Prostate gland (tissue), 2 donors: ENCODE data around the gene ZNF440. TPM values are rescaled to one million over a fixed set of nuclear protein-coding genes. Genes with fewer than 3 reads are reported as not detected.
A peak's percentile ranks its signal among the peaks of the same experiment; 100 is the strongest.

Experiments
- DNase-seq: peaks from one replicate; pipeline ENCODE4 v3.0.0-alpha.2; 2019; ENCODE audit warnings: low spot score
- H3K27ac ChIP-seq, 2 donors: fragments of 200-600 bp; sonication (generic); 2 replicates each; pipeline ENCODE4 v1.5.1; 2017 to 2019
- H3K27me3 ChIP-seq: fragments of 200-600 bp; sonication (generic); replicated peaks from 2 replicates; pipeline ENCODE4 v1.5.1; 2019; ENCODE audit not compliant: insufficient read depth
- H3K36me3 ChIP-seq, 2 donors: fragments of 200-600 bp; sonication (generic); 1 replicate in 1 of 2; 2 replicates in 1 of 2; pipeline versions ENCODE4 v1.5.1 to v1.8.1; 2017 to 2019
- H3K4me1 ChIP-seq: fragments of 200-600 bp; sonication (generic); replicated peaks from 2 replicates; pipeline ENCODE4 v1.5.1; 2019
- H3K4me3 ChIP-seq, 2 donors: fragments of 200-600 bp; sonication (generic); 2 replicates each; pipeline ENCODE4 v1.5.1; 2017 to 2019
- H3K9me3 ChIP-seq: fragments of 200-600 bp; sonication (generic); 2 replicates; pipeline ENCODE4 v1.5.1; 2017
- CTCF ChIP-seq, 4 experiments: fragments of 200-600 bp in 2 of 4; fragments of 450-650 bp in 2 of 4; sonication (generic) in 2 of 4; IDR thresholded peaks; 1 replicate in 3 of 4; 2 replicates in 1 of 4; pipeline ENCODE4 v1.5.1; 2016 to 2019; ENCODE audit warnings: antibody characterized with exemption in 4 of 4, mild to moderate bottlenecking in 2 of 4, moderate library complexity in 2 of 4
- POLR2A ChIP-seq: fragments of 450-650 bp; IDR thresholded peaks from one replicate; pipeline ENCODE4 v1.6.1; 2016; ENCODE audit warnings: antibody characterized with exemption, mild to moderate bottlenecking
- POLR2AphosphoS5 ChIP-seq: sonication (generic); formaldehyde crosslinking; IDR thresholded peaks from one replicate; pipeline ENCODE4 v1.6.1; 2017; ENCODE audit warnings: antibody characterized with exemption
- WGBS: methylation state at CpG from one replicate; pipeline ENCODE4 v1.1.5; 2018; 5-methylcytosine and 5-hydroxymethylcytosine counted together
- intact Hi-C: fragments of 100-400 bp; cut with DNase I; formaldehyde crosslinking; loops from one replicate; pipeline ENCODE4 v1.14.2; 2022
- total RNA-seq, 2 donors: library from RNA; depleted of rRNA; stranded (reverse); fragments of >200 nt; gene quantifications; one replicate each; pipeline ENCODE4 v1.1.0, GENCODE V29; 2016

ZNF440 gene
- total RNA-seq, 2 donors from 2014 or later, result 17.5 to 17.9 TPM

GRCh38 chr19:11792942-11793341 is 21.1 kb upstream of the ZNF440 start:
- peaks cover 4% of the 10 kb centered on the region for H3K4me1 ChIP-seq
- no peaks in the 10 kb centered on the region for H3K36me3 ChIP-seq
- H3K27me3 ChIP-seq, result no peaks in the 10 kb centered on the region
- no peaks in the 10 kb centered on the region for H3K9me3 ChIP-seq
- no peak overlapping the region for H3K4me3 ChIP-seq
- H3K27ac ChIP-seq, result no peak overlapping the region
- DNase-seq, result no peak
- no peak for TF ChIP-seq POLR2AphosphoS5
- TF ChIP-seq CTCF (IDR thresholded peaks at IDR 0.05), result no peak
- TF ChIP-seq POLR2A, result no peak
- intact Hi-C loops, result no loop called here

- Histone ChIP-seq H3K27me3 (no peaks in the 10 kb centered on the region), H3K4me1 (peaks cover 8% of the 10 kb centered on the region), H3K36me3 (no peaks in the 10 kb centered on the region), H3K4me3 (no peak overlapping the region), H3K9me3 (no peaks in the 10 kb centered on the region), H3K27ac (peak overlapping the region in 1 of 2 donors; percentile 81)
- peak; percentile 92 for DNase-seq
- intact Hi-C loops, result loop anchor here (5.0 kb wide), 1 partner anchor 345 kb away; the partner anchor contains the start of gene ZNF20
- WGBS, result 4% methylated on average over 8 of the region's 8 CpGs
- peak; percentile 87 for TF ChIP-seq POLR2AphosphoS5
- TF ChIP-seq CTCF (IDR thresholded peaks at IDR 0.05), result peak; percentile 72 to 91 (median 86)
- no peak for TF ChIP-seq POLR2A
Measured at GRCh38 chr19:11797491-11797890, 16.6 kb upstream of the ZNF440 start.

GRCh38 chr19:11798391-11799330 is 15.4 kb upstream of the ZNF440 start, which contains the start of gene ZNF491:
Gene ZNF491 (plus strand): TSS chr19:11798523. CDS start chr19:11805954, 7,431 bp downstream.
- intact Hi-C loops, result loop anchor here (1.0 to 5.0 kb wide), 2 partner anchors 189 to 344 kb away; partner anchors contain the start of gene ZNF20
- TF ChIP-seq POLR2AphosphoS5, result peak; percentile 91
- peak in 3 of 4 experiments; percentile 7 to 54 (median 21) for TF ChIP-seq CTCF (IDR thresholded peaks at IDR 0.05)
- TF ChIP-seq POLR2A, result peak; percentile 86
- under 1% methylated on average over 56 of the region's 56 CpGs for WGBS

GRCh38 chr19:11806354-11807098 is 7.5 kb upstream of the ZNF440 start:
- Histone ChIP-seq H3K27ac (no peak overlapping the region), H3K27me3 (no peaks in the 10 kb centered on the region), H3K4me3 (no peak overlapping the region), H3K4me1 (no peaks in the 10 kb centered on the region), H3K9me3 (no peaks in the 10 kb centered on the region), H3K36me3 (peaks cover 0 to 6% of the 10 kb centered on the region in 2 donors)
- TF ChIP-seq POLR2AphosphoS5 (no peak), POLR2A (no peak), CTCF (IDR thresholded peaks at IDR 0.05) (no peak)
- no peak for DNase-seq
- intact Hi-C loops, result no loop called here
- WGBS, result 94% methylated on average over 11 of the region's 11 CpGs

More at GRCh38 chr19:11798391-11799330, 15.4 kb upstream of the ZNF440 start, which contains the start of gene ZNF491:
- DNase-seq, result peak; percentile 91
- Histone ChIP-seq H3K9me3 (no peaks in the 10 kb centered on the region), H3K4me3 (peak within 1 kb of the TSS; percentile 53 to 69), H3K27me3 (no peaks in the 10 kb centered on the region), H3K36me3 (no peaks in the 10 kb centered on the region), H3K27ac (peak within 1 kb of the TSS; percentile 76 to 81), H3K4me1 (peaks cover 8% of the 10 kb centered on the region)
